ENCODE measurements around the gene FILIP1L.

Gene FILIP1L

DNA sequence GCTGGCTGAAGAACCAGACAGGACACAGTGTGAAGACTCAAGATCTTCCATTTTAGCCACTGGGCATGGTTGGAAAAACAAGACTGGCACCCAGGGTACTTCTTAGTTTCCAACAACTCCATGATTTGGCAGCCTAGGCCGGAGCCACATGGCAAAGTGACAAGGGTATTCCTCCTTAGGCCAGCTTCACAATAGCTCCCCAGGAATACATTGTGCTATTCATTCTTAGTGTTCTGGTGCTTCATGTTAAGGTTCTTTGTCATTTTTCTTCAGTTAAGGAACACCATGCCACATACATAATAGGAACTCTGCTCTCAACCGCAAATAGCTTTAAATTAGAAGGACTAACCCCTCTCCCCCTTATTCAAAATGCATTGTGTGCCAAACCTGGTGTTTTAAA lies 8.0 kb upstream of the FILIP1L start:
- Histone ChIP-seq H3K4me1 (ENCODE audit: low read depth, poor library complexity, severe bottlenecking) (peaks cover 7% of the 10 kb centered on the region), H2AFZ (ENCODE audit: low read depth) (no peak overlapping the region), H4K20me1 (ENCODE audit: insufficient read depth) (no peaks in the 10 kb centered on the region), H3K4me2 (no peak overlapping the region), H3K27ac (no peak overlapping the region), H3K36me3 (ENCODE audit: insufficient read depth) (no peaks in the 10 kb centered on the region), H3K9ac (no peak overlapping the region), H3K27me3 (ENCODE audit: insufficient read depth, low read depth) (no peaks in the 10 kb centered on the region), H3K4me3 (IDR thresholded peaks at IDR 0.05; ENCODE audit: insufficient read depth, low read depth, low read length) (no peak overlapping the region), H3K79me2 (ENCODE audit: insufficient read depth, low read depth) (no peaks in the 10 kb centered on the region)
- TF ChIP-seq, protein P1, sequence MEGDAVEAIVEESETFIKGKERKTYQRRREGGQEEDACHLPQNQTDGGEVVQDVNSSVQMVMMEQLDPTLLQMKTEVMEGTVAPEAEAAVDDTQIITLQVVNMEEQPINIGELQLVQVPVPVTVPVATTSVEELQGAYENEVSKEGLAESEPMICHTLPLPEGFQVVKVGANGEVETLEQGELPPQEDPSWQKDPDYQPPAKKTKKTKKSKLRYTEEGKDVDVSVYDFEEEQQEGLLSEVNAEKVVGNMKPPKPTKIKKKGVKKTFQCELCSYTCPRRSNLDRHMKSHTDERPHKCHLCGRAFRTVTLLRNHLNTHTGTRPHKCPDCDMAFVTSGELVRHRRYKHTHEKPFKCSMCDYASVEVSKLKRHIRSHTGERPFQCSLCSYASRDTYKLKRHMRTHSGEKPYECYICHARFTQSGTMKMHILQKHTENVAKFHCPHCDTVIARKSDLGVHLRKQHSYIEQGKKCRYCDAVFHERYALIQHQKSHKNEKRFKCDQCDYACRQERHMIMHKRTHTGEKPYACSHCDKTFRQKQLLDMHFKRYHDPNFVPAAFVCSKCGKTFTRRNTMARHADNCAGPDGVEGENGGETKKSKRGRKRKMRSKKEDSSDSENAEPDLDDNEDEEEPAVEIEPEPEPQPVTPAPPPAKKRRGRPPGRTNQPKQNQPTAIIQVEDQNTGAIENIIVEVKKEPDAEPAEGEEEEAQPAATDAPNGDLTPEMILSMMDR (conservative IDR thresholded peaks at IDR 0.05; ENCODE audit: low read depth, low read length), result no peak

DNA sequence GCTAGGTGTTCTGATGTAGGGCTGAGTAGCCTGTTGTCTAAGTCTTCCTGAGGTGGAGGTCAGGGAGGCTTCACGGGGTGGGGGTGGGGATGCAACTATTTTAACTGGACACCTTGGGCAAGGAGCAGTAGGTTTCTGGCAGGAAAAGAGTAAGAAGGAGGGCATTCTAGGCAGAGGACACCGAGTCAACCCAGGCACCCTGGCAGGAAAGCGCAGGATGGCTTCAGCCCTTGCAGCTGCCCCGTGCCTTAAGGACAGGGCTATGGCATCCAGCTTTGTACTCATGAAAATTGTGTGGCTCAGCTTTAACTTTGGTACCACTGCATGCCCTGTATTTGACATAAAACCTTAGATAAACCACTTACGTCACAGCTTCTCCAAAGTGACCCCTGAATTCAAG lies 6.4 kb upstream of the FILIP1L start:
- Histone ChIP-seq H3K79me2 (ENCODE audit: insufficient read depth, low read depth) (no peaks in the 10 kb centered on the region), H3K36me3 (ENCODE audit: insufficient read depth) (no peaks in the 10 kb centered on the region), H3K4me3 (IDR thresholded peaks at IDR 0.05; ENCODE audit: insufficient read depth, low read depth, low read length) (no peak overlapping the region), H2AFZ (ENCODE audit: low read depth) (no peak overlapping the region), H4K20me1 (ENCODE audit: insufficient read depth) (no peaks in the 10 kb centered on the region), H3K27ac (no peak overlapping the region), H3K4me1 (ENCODE audit: low read depth, poor library complexity, severe bottlenecking) (peaks cover 7% of the 10 kb centered on the region), H3K27me3 (ENCODE audit: insufficient read depth, low read depth) (no peaks in the 10 kb centered on the region), H3K9ac (no peak overlapping the region), H3K4me2 (no peak overlapping the region)
- TF ChIP-seq, protein P1 (conservative IDR thresholded peaks at IDR 0.05; ENCODE audit: low read depth, low read length), result no peak

DNA sequence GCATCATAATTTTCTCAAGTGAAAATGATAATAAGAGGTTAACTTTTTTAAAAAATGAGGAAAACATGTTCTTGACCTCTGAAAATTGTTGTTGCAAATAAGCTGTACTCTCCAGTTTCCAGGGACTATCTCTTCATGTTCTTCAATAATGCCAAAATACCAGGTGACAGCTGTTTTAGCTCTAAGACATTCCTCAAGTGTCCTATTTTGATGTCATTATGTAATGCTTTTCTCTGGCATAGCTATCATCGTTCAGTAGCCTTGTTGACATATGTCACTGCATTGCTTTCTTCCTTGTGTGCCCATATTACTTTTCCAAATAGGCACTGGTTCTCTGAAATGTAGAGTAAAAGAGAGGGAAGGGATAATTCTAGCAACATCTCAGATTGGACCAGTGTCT lies 5.7 kb upstream of the FILIP1L start:
- Histone ChIP-seq H3K4me3 (IDR thresholded peaks at IDR 0.05; ENCODE audit: insufficient read depth, low read depth, low read length) (no peak overlapping the region), H3K27me3 (ENCODE audit: insufficient read depth, low read depth) (no peaks in the 10 kb centered on the region), H4K20me1 (ENCODE audit: insufficient read depth) (no peaks in the 10 kb centered on the region), H3K79me2 (ENCODE audit: insufficient read depth, low read depth) (no peaks in the 10 kb centered on the region), H3K27ac (no peak overlapping the region), H3K9ac (no peak overlapping the region), H3K4me1 (ENCODE audit: low read depth, poor library complexity, severe bottlenecking) (peaks cover under 1% of the 10 kb centered on the region), H2AFZ (ENCODE audit: low read depth) (no peak overlapping the region), H3K4me2 (no peak overlapping the region), H3K36me3 (ENCODE audit: insufficient read depth) (no peaks in the 10 kb centered on the region)
- TF ChIP-seq, protein P1 (conservative IDR thresholded peaks at IDR 0.05; ENCODE audit: low read depth, low read length), result no peak

DNA sequence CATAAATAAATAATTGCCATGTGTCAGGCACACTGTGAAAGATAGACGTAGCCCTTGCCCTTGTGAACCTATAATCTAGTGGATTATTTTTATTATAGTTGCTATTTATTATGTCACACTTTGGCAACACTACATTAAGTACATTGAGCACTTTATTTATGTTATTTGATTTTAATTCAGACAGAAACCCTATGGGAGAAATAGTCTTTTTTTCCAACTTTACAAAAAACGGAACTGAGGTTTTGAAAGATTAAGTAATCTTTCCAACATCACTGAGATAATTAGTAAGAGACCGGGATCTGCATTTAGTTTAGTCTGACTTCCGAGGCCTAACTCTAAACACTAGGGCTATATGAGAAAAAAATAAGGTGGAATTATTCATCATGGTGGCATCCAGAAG lies 2.8 kb upstream of the FILIP1L start:
- Histone ChIP-seq H2AFZ (ENCODE audit: low read depth) (no peak overlapping the region), H3K4me2 (no peak overlapping the region), H4K20me1 (ENCODE audit: insufficient read depth) (no peaks in the 10 kb centered on the region), H3K4me3 (IDR thresholded peaks at IDR 0.05; ENCODE audit: insufficient read depth, low read depth, low read length) (no peak overlapping the region), H3K27me3 (ENCODE audit: insufficient read depth, low read depth) (no peaks in the 10 kb centered on the region), H3K9ac (no peak overlapping the region), H3K79me2 (ENCODE audit: insufficient read depth, low read depth) (no peaks in the 10 kb centered on the region), H3K36me3 (ENCODE audit: insufficient read depth) (no peaks in the 10 kb centered on the region), H3K27ac (no peak overlapping the region), H3K4me1 (ENCODE audit: low read depth, poor library complexity, severe bottlenecking) (no peaks in the 10 kb centered on the region)
- TF ChIP-seq, protein P1 (conservative IDR thresholded peaks at IDR 0.05; ENCODE audit: low read depth, low read length), result no peak
